NCI-H2029 (cell line): ENCODE measurements around the gene PSEN1.

Experiments
- DNase-seq: peaks from one replicate; lab custom pipeline; 2025; lab: John Stamatoyannopoulos, UW

The PSEN1 gene

DNA sequence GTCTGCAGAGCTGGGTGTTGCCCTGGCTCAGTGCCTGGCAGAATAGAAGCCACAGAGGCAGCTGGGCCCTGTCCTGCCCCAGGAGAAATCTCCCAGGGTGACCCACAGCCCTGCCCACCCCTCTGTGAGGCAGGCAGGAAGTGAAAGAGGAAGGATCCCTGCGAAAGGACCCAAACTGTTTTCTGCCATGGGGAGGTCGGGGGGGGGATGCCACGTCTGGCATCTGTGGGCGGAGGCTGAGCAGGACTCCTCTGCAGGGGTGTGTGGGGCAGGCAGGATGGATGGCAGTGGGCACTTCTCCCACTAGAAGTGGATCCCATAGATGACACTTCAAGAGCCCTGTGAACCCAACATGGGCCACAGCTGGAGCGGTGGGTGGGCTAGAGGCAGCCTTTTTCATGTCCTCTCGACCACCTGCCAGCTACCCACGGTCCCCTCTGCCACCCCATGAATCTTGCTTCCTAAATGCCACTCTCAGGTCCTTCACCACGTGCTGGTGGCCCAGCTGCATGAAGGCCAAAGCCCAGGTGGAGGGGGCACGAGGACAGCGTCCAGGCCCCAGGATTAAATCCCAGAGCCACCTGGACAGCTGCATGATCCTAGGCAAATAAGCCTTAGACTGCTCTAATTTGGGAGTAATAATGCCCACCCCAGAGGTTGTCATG is 104.6 kb downstream of the PSEN1 start:
- no peak for DNase-seq

DNA sequence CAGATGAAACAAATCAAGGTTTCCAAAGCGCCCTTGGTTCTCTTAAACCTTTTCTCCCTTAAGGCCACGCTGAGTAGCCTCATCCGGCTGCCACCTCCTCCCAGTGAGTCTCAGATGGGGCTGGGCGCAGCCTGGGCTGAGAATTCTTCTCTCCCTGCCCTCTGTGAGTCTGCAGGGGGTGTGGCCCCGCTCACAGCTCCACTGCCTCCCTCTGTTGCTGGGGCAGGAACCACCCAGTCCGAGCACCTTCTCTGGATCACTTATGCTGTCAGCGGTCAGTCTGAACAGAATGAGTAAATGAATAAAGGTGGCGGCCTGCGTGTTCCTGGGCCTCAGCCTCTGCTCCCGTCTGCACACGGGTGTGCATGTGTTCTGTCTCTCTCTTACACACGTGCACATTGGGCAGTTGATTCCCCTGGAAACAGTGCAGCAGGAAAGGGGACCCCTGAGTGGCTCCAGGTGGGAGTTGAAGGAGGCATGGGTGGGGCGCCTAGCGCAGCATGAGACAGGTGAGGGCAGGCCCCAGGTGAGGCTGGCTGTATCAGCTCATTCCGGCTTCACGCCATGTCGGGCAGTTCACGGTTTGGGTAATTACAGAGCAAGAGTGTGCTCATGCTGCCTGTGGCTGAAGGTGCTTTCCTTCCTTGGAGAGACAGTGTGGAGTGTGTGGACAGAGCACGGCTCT is 105.3 kb downstream of the PSEN1 start:
- DNase-seq, result no peak

DNA sequence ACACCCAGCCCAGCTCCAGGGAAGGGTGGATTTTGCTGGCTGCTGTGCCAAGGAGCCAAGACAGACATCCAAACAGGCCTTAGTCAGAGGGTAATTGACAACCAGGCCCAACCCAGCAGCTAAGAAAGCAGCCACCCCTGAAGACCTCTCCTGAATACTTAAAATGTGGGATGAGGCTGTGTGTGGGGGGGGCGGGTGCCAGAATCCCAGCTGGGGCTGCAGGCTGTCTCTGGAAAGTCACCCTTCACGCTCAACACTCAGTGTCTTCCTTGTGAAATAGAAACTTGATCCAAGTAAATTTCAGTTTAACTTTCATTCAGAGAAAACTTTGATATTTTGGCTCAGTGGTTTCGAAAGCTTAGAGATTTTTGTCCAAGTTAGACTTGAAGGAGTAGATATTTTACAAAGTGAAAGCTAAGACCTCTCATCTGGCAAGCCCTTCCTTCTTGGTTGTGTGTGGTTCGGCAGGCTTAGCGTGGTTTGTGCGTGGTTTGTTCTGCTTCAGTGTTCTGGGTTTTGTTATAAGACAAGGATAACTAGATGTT is 106.1 kb downstream of the PSEN1 start:
- DNase-seq, result no peak

DNA sequence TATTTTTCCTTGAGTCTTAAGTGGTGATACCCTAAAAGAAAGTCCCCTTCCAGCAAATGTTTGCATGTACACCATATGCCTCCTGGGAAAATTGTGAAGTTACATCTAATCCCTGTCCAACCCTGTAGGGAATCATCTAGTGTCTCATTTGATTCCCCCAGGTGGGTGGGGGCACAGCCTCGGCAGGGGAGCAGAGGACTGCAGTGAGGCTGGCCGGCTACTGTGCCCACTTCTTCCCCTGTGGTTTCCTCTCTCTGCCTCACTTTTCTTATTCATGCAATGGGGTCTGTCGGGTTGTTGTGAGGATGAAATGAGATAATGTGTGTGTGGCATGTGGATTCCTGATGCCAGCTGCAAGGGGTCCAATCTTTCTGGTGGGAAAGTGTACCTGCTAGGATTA is 107.0 kb downstream of the PSEN1 start:
- no peak for DNase-seq

DNA sequence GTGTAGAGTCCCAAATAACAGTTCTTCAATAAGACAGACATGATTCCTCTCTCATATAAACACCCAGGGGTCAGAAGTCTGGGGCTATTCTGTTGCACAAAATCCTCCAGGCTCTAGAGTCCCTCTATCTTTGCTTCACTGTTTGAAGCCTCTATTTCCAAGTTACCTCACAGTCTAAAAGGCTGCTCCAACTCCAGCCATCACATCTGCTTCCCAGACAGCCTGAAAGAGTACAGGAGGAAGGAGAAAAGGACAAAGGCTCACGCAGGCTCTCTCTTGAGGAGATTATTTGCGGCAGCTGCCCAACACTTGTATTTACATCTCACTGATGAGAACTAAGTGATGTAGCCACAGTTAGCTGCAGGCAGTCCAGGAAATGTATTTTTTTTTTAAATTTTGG is 107.4 kb downstream of the PSEN1 start:
- DNase-seq, result no peak

DNA sequence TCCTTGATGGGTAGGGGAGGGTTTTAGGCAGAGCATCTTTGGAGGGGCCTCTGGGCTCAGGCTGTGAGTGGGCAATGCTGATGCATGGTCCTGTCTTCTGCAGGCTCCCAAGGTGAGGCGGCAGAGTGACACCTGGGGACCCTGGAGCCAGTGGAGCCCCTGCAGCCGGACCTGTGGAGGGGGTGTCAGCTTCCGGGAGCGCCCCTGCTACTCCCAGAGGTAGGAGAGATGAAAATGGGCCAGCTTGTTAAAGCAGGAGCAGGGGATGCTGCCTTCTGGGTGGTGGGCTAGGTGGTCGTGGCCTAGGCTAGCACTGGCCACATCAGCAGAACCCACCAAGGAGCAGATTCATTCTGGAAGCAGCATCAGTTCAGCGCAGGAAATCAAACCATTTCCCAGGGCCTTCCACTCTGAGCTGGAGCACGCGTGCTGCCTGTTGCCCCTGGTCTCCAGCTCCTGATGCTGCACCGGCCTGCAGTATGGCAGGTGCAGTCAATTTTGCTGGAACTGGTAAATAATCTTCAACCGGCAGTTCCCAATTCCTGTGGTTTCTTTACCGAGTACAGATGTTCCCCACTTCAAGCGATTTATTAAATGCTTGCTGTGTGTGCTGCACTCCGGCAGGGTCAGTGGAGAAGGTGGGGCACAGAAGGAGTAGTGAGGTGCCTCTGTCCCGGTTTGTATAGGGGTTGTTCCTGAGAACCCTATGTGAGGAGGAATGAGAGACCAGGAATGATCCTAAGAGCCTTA is 108.4 kb downstream of the PSEN1 start:
- DNase-seq, result no peak

DNA sequence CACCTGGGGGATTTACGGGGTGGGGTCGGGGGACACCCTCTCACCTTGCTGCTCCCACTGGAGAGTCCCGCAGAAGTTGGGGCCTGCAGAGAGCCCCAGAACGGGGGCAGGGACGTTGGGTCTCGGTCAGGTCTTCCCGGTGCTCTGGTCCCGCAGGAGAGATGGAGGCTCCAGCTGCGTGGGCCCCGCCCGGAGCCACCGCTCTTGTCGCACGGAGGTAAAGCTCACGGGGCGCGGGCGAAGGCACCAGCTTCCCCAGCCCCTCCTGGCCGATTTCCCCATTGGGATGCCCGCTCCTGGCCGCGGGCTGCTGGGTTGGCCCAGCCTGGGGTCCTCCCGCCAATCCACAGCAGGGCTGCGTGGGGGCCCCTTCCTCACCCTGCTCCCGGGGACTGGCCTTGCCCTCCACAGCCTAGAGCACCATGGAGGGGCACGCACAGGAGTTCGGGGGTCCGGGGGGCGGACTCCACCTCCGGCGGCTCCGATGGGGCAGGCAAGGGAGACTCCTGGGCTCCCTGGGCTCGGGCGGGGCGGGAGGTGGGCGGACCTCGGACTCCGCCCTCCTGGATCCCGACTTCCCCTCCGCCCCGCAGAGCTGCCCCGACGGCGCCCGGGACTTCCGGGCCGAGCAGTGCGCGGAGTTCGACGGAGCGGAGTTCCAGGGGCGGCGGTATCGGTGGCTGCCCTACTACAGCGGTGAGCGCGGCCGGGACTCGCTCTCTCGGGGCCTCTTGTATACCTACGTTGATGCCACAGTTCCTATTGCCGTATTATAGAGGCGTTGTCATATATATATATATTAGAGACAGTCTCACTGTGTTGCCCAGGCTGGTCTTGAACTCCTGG is 109.4 kb downstream of the PSEN1 start:
- no peak for DNase-seq

DNA sequence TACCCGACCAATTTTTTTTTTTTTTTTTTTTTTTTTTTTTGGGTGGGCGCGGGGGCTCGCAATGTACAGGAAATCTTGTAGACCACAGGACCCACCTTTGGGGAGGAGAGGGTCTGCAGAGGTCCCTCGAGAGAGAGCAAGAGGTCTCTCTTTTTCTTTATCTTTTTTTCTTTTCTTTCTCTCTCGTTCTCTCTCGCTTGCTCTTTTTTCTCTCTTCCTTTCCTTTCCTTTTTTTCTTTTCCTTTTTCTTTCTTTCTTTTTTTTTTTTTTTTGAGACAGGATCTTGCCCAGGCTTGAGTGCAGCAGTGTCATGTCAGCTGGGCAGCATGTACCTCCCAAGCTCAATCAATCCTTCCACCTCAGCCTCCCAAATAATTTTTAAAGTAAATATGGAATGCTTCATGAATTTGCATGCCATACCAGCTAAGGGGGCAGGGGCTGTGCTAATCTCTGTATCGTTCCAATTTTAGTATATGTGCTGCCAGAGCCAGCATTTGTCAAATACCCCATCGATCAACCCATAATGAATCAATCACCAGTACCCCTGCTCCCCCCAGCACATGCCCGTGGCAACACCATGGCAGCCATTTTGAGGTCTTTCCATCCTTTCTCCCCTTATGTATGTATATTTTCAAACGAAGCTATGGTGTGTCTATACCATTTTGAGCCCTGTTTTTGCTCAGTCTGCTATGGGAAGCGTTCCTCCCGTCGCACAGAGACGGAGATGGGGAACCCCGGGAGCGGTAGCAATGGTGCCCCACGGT is 110.3 kb downstream of the PSEN1 start:
- DNase-seq, result no peak

DNA sequence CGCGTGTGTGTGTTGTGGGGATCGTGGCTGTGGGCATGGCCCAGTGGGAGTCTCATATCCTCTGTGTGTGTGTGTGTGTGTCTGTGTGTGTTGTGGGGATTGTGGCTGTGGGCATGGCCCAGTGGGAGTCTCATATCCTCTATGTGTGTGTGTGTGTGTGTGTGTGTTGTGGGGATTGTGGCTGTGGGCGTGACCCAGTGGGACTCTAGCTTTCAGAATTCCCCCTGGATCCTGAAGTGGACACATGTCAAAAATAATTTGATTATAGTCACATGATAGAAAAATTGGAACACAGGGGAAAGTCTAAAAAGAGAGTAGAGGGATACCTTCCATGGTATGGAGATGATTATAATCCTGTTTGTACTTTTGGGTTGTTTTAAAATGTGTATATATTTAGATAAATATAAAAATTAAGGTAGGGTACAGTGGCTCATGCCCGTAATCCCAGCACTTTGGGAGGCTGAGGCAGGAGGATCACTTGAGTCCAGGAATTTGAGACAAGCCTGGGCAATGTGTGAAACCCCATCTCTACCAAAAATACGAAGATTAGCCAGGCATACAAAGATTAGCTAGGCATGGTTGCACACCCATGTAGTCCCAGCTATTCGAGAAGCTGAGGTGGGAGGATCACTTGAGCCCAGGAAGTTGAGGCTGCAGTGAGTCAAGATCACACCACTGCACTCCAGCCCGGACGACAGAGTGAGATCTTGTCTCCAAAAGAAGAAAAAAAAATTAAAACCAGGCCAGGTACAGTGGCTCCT is 112.0 kb downstream of the PSEN1 start:
- no peak for DNase-seq

DNA sequence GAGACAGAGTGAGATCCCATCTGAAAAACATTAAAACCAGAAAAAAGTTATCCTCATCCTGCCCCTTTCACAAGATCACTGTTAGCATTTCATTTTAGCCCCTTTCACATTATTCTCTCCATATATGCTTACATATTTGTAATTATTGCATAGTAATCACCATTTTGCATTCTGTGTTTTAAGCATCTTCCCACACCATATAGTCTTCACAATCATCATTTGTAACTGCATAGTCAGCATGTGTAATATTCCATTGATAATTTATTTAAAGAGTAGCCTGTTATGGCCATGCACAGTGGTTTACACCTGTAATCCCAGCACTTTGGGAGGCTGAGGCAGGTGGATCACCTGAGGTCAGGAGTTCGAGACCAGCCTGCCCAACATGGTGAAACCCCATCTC is 112.8 kb downstream of the PSEN1 start:
- DNase-seq, result no peak

DNA sequence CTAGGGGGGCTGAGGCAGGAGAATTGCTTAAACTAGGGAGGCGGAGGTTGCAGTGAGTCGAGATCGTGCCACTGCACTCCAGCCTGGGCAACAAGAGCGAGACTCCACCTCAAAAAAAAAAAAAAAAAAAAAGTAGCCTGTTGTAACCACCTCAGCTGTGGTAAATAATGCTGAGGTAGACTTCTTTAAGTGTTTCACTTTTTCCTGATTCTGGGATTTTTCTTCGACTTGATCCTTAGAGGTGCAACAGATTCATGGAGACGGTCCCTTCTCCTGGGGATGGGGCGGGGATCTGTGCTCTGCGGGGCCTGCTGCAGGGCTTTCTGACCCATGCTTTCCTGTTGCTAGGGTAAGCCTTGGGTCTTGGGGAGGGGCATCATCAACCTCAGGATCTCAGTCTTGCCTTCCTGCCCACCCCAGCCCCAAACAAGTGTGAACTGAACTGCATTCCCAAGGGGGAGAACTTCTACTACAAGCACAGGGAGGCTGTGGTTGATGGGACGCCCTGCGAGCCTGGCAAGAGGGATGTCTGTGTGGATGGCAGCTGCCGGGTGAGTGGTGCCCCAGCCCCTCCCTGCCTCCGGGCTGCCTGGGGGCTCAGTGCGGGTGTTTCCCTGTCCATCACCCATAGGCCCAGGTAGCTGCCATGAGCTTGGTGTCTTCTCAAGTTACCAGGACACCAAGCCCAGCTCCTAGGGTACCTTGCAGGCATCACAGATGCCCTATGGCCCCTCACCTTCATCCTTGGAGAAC is 113.4 kb downstream of the PSEN1 start:
- DNase-seq, result no peak

DNA sequence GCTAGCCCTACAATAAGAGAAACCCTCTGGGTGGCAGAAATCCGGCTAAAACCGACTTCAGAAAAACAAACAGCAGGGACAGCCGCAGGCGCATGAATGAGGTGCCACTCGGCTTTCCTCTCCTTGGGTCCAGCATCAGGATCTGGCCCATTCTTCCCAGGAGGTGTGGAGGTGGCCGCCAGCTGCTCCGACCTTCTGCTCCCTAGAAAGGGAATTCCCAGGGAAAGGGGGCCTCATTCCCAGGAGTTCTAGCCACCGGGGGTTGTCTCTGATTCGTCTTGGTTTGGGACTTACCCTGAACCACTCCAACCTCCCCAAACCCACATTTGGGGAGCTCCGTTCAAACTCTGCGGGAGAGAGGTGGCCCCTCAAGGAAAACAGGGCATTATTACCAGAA is 114.0 kb downstream of the PSEN1 start:
- no peak for DNase-seq

DNA sequence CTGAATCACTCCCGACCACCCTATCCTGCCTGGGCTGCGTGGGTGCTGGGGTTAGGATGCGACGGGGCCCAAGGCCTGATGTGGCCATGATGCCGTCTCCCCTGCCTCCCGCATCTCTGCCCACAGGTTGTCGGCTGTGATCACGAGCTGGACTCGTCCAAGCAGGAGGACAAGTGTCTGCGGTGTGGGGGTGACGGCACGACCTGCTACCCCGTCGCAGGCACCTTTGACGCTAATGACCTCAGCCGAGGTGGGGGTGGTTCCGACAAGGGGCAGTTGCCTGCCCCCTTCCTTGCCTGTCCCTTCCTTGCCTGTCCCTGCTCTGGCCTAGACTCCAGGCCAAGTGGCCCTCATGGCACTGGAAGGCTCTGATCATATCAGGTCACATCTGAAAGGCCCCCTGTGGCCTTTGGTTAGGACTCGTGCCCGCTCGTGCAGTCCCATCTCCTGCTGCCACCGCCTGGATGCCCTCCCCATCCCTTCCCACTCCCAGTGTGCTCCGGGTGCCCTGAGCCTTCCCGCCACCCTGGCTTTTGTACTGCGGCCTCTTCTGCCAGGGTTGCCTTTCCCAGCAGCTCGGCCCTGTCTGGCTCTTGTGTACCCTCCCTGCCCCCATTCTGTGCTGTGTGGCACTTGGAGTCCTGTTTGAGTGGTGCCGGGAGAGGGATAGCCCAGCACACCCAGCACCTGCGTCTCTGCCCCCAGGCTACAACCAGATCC is 114.6 kb downstream of the PSEN1 start:
- DNase-seq, result no peak

DNA sequence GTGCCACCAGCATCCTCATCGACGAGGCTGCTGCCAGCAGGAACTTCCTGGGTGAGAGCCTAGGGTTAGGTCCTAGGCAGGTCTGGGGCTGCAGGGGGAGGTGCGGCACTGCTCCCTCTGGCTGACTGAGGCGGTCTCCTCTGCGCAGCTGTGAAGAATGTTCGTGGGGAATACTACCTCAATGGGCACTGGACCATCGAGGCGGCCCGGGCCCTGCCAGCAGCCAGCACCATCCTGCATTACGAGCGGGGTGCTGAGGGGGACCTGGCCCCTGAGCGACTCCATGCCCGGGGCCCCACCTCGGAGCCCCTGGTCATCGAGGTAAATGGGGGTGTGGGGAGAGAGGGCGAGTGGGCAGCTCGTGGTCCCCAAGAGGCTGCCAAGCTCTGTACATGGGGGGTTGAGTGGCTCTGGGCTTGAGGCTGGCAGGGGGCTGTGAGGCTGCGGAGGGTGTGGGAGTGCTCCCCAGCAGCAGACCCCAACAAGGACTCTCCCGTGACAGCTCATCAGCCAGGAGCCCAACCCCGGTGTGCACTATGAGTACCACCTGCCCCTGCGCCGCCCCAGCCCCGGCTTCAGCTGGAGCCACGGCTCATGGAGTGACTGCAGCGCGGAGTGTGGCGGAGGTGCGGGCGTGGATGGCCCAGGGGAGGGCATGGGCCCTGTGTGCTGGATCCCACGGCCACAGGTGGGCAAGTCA is 115.4 kb downstream of the PSEN1 start:
- DNase-seq, result no peak

DNA sequence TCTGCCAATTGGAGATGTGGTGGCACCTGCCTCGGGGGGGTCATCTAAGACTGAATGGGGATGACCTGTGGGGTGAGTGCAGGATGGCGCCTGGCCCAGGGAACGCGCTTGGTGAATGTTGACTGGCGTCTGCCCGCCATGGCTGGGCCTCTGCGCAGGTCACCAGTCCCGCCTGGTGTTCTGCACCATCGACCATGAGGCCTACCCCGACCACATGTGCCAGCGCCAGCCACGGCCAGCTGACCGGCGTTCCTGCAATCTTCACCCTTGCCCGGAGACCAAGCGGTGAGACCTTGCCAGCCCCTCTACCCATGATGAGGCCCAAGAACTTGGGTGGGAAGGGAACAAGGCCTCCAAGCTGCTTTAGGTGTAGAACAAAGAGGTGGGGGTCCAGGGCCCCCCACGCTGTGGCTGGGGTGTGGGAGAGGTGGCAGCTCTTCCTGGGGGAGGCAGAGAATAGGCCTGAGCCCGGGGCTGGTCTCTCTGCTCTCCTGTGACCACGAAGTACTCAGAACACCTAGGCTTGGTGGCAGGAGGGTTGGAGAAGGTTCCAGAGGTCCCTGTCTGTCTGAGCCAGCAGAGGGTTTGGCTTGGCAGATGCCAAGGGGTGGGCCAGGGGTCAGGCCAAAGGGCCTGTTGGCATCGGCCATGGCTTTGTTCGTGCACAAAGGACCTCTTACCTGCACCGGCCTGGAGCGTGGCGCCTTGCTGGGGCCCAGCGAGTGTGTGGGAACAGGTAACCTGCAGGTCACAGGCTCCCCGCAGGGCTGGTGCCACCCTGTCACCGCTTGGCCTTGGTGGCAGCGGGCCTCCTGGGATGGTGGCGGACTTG is 116.4 kb downstream of the PSEN1 start:
- DNase-seq, result no peak

DNA sequence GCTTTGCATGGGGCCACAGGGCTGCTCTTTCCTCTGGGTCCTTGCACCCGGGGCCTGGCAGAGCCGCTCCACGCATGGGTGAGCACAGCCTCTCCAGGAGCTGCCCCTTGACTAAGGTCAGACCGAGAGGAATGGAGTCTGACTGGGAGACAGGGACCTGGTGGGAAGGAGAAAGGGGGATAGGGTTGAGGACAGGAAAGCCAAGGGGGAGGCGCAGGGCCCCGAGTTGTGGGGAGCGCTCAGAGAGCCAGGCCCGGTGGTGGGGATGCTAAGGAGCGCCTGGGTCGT is 117.0 kb downstream of the PSEN1 start:
- no peak for DNase-seq

DNA sequence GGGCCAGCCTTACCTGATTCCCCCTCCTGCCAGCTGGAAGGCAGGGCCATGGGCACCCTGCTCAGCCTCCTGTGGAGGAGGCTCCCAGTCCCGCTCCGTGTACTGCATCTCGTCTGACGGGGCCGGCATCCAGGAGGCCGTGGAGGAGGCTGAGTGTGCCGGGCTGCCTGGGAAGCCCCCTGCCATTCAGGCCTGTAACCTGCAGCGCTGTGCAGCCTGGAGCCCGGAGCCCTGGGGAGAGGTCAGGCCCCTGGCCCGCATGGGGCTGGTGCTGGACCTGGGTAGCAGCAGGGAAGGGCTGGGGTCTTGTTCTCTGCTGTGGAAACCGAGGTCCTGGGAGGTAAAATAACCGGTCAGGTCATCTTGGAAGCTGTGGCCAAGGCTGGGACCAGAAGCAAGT is 117.4 kb downstream of the PSEN1 start:
- no peak for DNase-seq
